GM12878 (cell line): ENCODE measurements around the gene ERO1B. TPM values are rescaled to one million over a fixed set of nuclear protein-coding genes. Genes with fewer than 3 reads are reported as not detected.
A peak's percentile ranks its signal among the peaks of the same experiment; 100 is the strongest.

Experiments used
- ATAC-seq: fragments of 200-7000 bp; cut with Tn5 transposase; 3 replicates; pipeline ENCODE4 v1.9.1; 2020; ENCODE audit warnings: mild to moderate bottlenecking, moderate library complexity
- BruUV-seq: library from RNA; stranded (reverse); fragments of 400-500 nt; replicated peaks from 2 replicates; lab custom pipeline; 2021; lab: Mats Ljungman, UMichigan
- CTCF ChIA-PET: fragments of 300-600 bp; sonication (Branson Sonifier 250); formaldehyde crosslinking; extraction: SDS; loops from one replicate; lab custom pipeline; 2021; ENCODE audit warnings: inconsistent platforms; lab: Yijun Ruan, JAX
- POLR2A ChIA-PET: fragments of 350-600 bp; formaldehyde crosslinking; extraction: SDS; loops from one replicate; lab custom pipeline; 2021; ENCODE audit warnings: inconsistent platforms; lab: Charles Lee
- RAD21 ChIA-PET: fragments of 300-600 bp; sonication (Branson Sonifier 250); formaldehyde crosslinking; loops from one replicate; lab custom pipeline; 2023; ENCODE audit warnings: antibody characterized with exemption; ENCODE audit not compliant: unreplicated experiment; lab: Charles Lee
- SMC1A ChIA-PET: fragments of 300-600 bp; sonication (Branson Sonifier 250); formaldehyde crosslinking; loops from one replicate; lab custom pipeline; 2023; ENCODE audit not compliant: unreplicated experiment, uncharacterized antibody; lab: Charles Lee
- DNase-seq: peaks from one replicate; pipeline ENCODE4 v3.0.0-alpha.2; 2011; ENCODE audit warnings: low read depth, low spot score
- FAIRE-seq: peaks from 3 replicates; lab custom pipeline; 2011; peaks lifted over from hg19 to GRCh38; lab: Jason Lieb, UNC
- H2AFZ ChIP-seq: 2 replicates; pipeline ENCODE4 v1.6.0; 2011; ENCODE audit warnings: low read depth, low read length, control low read depth; ENCODE audit not compliant: control insufficient read depth
- H3K27ac ChIP-seq: 2 replicates; pipeline ENCODE4 v1.5.1; 2011; ENCODE audit warnings: control low read depth; ENCODE audit not compliant: control insufficient read depth, insufficient read depth
- H3K27me3 ChIP-seq, 2 experiments: replicated peaks in 1 of 2; 2 replicates each; pipeline versions ENCODE4 v1.6.0 to v1.6.1; 2011; ENCODE audit warnings: low read length in 1 of 2; ENCODE audit not compliant: control insufficient read depth in 2 of 2, insufficient read depth in 2 of 2
- H3K36me3 ChIP-seq, 2 experiments: 2 replicates each; pipeline ENCODE4 v1.5.1; 2011; ENCODE audit warnings: low read length in 1 of 2; ENCODE audit not compliant: control insufficient read depth in 2 of 2, insufficient read depth in 2 of 2
- H3K4me1 ChIP-seq: 2 replicates; pipeline ENCODE4 v1.6.1; 2011; ENCODE audit warnings: mild to moderate bottlenecking, low read length, moderate library complexity, mixed read lengths; ENCODE audit not compliant: control insufficient read depth, insufficient read depth
- H3K4me2 ChIP-seq: 2 replicates; pipeline ENCODE4 v1.6.0; 2011; ENCODE audit warnings: control low read depth; ENCODE audit not compliant: control insufficient read depth, insufficient read depth
- H3K4me3 ChIP-seq: fragments of 200-600 bp; sonication (generic); 2 replicates; pipeline ENCODE4 v1.5.1; 2016
- H3K79me2 ChIP-seq: 2 replicates; pipeline ENCODE4 v1.6.0; 2011; ENCODE audit warnings: low read length; ENCODE audit not compliant: control insufficient read depth, insufficient read depth
- H3K9ac ChIP-seq: 2 replicates; pipeline ENCODE4 v1.8.0; 2011; ENCODE audit warnings: low read length, control low read depth, mixed read lengths; ENCODE audit not compliant: control insufficient read depth, insufficient read depth
- H3K9me3 ChIP-seq: replicated peaks from 3 replicates; pipeline ENCODE4 v1.5.1; 2011; ENCODE audit warnings: mild to moderate bottlenecking, low read length; ENCODE audit not compliant: control insufficient read depth, insufficient read depth
- H4K20me1 ChIP-seq: 2 replicates; pipeline ENCODE4 v1.6.0; 2011; ENCODE audit not compliant: control insufficient read depth, insufficient read depth
- BACH1 ChIP-seq: fragments of 450-650 bp; IDR thresholded peaks from 2 replicates; pipeline ENCODE4 v1.6.1; 2017; ENCODE audit warnings: mild to moderate bottlenecking, borderline replicate concordance
- BMI1 ChIP-seq: fragments of 450-650 bp; IDR thresholded peaks from 2 replicates; pipeline ENCODE4 v1.6.1; 2016; ENCODE audit warnings: mild to moderate bottlenecking, moderate library complexity, borderline replicate concordance
- CBX3 ChIP-seq: fragments of 200-600 bp; sonication (generic); IDR thresholded peaks from 2 replicates; pipeline ENCODE4 v1.6.1; 2016; ENCODE audit warnings: low read depth, borderline replicate concordance
- CBX5 ChIP-seq: sonication (generic); IDR thresholded peaks from 2 replicates; pipeline ENCODE4 v1.6.1; 2016; ENCODE audit warnings: low read depth, moderate library complexity, mild to moderate bottlenecking, inconsistent platforms
- DPF2 ChIP-seq: fragments of 450-650 bp; IDR thresholded peaks from 2 replicates; pipeline ENCODE4 v1.6.1; 2017; ENCODE audit warnings: mild to moderate bottlenecking
- FOS ChIP-seq: IDR thresholded peaks from 3 replicates; pipeline ENCODE4 v1.6.1; 2011; ENCODE audit warnings: borderline replicate concordance; ENCODE audit not compliant: insufficient read length; ENCODE audit errors: extremely low read depth
- JUNB ChIP-seq: IDR thresholded peaks from 2 replicates; pipeline ENCODE4 v1.6.1; 2016; ENCODE audit warnings: antibody characterized with exemption, mild to moderate bottlenecking
- KLF5 ChIP-seq: fragments of 450-650 bp; IDR thresholded peaks from 2 replicates; pipeline ENCODE4 v1.6.1; 2014; ENCODE audit warnings: mild to moderate bottlenecking; ENCODE audit not compliant: partially characterized antibody
- RFX5 ChIP-seq: IDR thresholded peaks from 2 replicates; pipeline ENCODE4 v1.6.1; 2011; ENCODE audit warnings: low read depth, low read length, improper control_type of control experiment
- SREBF2 ChIP-seq: IDR thresholded peaks from 2 replicates; pipeline ENCODE4 v1.6.1; 2012; ENCODE audit warnings: mild to moderate bottlenecking, low read length
- TAF1 ChIP-seq: IDR thresholded peaks from 2 replicates; pipeline ENCODE4 v1.6.1; 2011; ENCODE audit warnings: mild to moderate bottlenecking, low read depth, low read length, borderline replicate concordance
- TCF3 ChIP-seq: IDR thresholded peaks from 2 replicates; pipeline ENCODE4 v1.6.1; 2012; ENCODE audit warnings: low read depth, mild to moderate bottlenecking, low read length, borderline replicate concordance; ENCODE audit not compliant: insufficient read depth
- WGBS: methylation state at CpG from one replicate; pipeline ENCODE4 v1.1.6; 2016; ENCODE audit warnings: low lambda C conversion rate; ENCODE audit not compliant: insufficient replicate concordance, insufficient coverage; ENCODE audit errors: missing lambda C conversion rate; 5-methylcytosine and 5-hydroxymethylcytosine counted together
- in situ Hi-C: fragments of 300-500 bp; cut with MboI; formaldehyde crosslinking; loops from 9 replicates; pipeline ENCODE4 v1.14.3; 2018; ENCODE audit warnings: mixed read lengths
- intact Hi-C: fragments of 100-400 bp; cut with micrococcal nuclease; formaldehyde crosslinking; loops from one replicate; pipeline ENCODE4 v1.14.2; 2022; ENCODE audit not compliant: unreplicated experiment
- polyA plus RNA-seq, 11 experiments: library from polyadenylated mRNA; depleted of rRNA in 4 of 11; unstranded in 6 of 11; stranded (reverse) in 5 of 11; fragments of >200 nt; fragmentation: Nextera tagmentation in 4 of 11; fragmentation: Illumina TruSeq in 1 of 11; extraction: Ambion mirVana in 4 of 11; extraction: Trizol in 1 of 11; gene quantifications; 1 replicate in 1 of 11; 2 replicates in 10 of 11; pipeline versions ENCODE4 v1.2.1 to v1.2.3, GENCODE V29; 2011 to 2016; ENCODE audit warnings: inconsistent platforms in 2 of 11, missing spikeins in 2 of 11, low read depth in 1 of 11
- total RNA-seq, 4 experiments: library from RNA; depleted of rRNA in 3 of 4; stranded (reverse); fragments of >200 nt in 3 of 4; fragmentation: Illumina TruSeq in 1 of 4; extraction: Trizol in 1 of 4; gene quantifications; 2 replicates each; pipeline versions ENCODE4 v1.2.1 to v1.2.3, GENCODE V29; 2013 to 2021
- TF ChIP-seq, protein P1 (sequence below): IDR thresholded peaks from 2 replicates; pipeline ENCODE4 v1.6.1; 2011; ENCODE audit warnings: low read depth, mild to moderate bottlenecking, low read length, moderate library complexity, borderline replicate concordance; ENCODE audit errors: extremely low read depth
- TF ChIP-seq, protein P2 (sequence below): fragments of 450-650 bp; IDR thresholded peaks from 2 replicates; pipeline ENCODE4 v1.6.1; 2017; ENCODE audit warnings: mild to moderate bottlenecking, moderate library complexity
- TF ChIP-seq, protein P3 (sequence below): fragments of 450-650 bp; IDR thresholded peaks from 2 replicates; pipeline ENCODE4 v1.6.1; 2016; ENCODE audit warnings: mild to moderate bottlenecking

ERO1B gene
- total and polyA plus RNA-seq, 10 of the 15 experiments (the other 5 are each of a cell fraction or from before 2014, with no cell fraction given): 9.0 to 30.9 (median 23.0) TPM

DNA sequence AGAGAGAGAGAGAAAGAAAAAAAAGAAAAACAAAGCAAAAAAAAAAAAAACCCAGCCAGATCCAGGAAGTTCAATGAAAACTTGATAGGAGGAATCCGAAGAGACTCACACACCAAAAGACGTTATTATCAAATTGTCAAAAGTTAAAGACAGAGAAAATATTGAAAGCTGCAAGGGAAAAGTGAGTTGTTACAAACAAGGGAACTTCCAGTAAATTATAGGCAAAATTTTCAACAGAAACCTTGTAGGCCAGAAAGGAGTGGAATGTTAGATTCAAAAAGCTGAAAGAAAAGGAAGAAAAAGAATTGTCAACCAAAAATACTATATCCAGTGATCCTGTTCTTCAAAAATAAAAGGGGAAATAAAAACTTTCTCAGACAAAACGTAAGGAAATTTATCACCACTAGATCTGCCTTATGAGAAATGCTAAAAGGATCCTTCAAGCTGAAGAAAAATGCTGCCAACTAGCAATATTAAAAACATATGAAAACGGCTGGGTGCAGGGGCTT, 23.6 kb downstream of the ERO1B start:
- no peak for FAIRE-seq
- POLR2A ChIA-PET: interaction anchor here (0.6 to 1.2 kb wide), 2 partner anchors 9 to 132 kb away, joined by 3 read pairs; no protein-coding TSS in a partner anchor

DNA sequence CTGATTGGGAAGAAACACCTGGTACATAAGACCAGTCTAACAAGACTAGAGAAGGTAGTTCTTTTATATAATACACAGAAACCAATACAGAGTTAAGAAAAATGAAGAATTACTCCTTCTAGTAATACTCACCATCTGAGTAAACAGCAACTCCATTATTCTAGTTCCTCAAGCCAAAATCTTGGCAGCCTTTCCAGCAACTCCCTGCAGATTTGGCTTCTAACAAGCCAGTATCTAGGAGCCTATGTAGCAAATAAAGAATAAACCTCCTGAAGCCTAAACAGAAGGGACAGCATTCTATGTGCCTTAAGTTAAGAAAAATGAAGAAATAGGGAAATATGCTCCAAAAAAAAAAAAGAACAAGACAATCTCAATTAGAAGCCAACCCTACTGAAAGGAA, 24.5 kb downstream of the ERO1B start:
- no peaks in the 10 kb centered on the region for H4K20me1 ChIP-seq
- H2AFZ ChIP-seq: no peak overlapping the region
- ChIA-PET SMC1A (no interaction called here), CTCF (no interaction called here), POLR2A (no interaction called here), RAD21 (no interaction called here)
- H3K27me3 ChIP-seq: no peaks in the 10 kb centered on the region
- FAIRE-seq (no peak), DNase-seq (no peak), ATAC-seq (no peak)
- BruUV-seq: no TSS peak
- in situ Hi-C loops (no loop called here), intact Hi-C loops (no loop called here)
- H3K4me2 ChIP-seq: no peak overlapping the region
- H3K9ac ChIP-seq: no peak overlapping the region
- H3K27ac ChIP-seq: no peak overlapping the region
- peaks cover 5% of the 10 kb centered on the region for H3K79me2 ChIP-seq
- no peaks in the 10 kb centered on the region for H3K4me1 ChIP-seq
- H3K9me3 ChIP-seq: peaks cover 19% of the 10 kb centered on the region
- H3K4me3 ChIP-seq: no peak overlapping the region
- H3K36me3 ChIP-seq: peaks cover 4 to 7% of the 10 kb centered on the region in 2 experiments; a peak in 2 of 4 replicates
- TF ChIP-seq, protein P1, sequence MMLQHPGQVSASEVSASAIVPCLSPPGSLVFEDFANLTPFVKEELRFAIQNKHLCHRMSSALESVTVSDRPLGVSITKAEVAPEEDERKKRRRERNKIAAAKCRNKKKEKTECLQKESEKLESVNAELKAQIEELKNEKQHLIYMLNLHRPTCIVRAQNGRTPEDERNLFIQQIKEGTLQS: no peak
- TF ChIP-seq TCF3 (no peak), RFX5 (no peak), JUNB (no peak), TAF1 (no peak), CBX3 (no peak), DPF2 (no peak), BACH1 (no peak), KLF5 (no peak)
- TF ChIP-seq, protein P2, sequence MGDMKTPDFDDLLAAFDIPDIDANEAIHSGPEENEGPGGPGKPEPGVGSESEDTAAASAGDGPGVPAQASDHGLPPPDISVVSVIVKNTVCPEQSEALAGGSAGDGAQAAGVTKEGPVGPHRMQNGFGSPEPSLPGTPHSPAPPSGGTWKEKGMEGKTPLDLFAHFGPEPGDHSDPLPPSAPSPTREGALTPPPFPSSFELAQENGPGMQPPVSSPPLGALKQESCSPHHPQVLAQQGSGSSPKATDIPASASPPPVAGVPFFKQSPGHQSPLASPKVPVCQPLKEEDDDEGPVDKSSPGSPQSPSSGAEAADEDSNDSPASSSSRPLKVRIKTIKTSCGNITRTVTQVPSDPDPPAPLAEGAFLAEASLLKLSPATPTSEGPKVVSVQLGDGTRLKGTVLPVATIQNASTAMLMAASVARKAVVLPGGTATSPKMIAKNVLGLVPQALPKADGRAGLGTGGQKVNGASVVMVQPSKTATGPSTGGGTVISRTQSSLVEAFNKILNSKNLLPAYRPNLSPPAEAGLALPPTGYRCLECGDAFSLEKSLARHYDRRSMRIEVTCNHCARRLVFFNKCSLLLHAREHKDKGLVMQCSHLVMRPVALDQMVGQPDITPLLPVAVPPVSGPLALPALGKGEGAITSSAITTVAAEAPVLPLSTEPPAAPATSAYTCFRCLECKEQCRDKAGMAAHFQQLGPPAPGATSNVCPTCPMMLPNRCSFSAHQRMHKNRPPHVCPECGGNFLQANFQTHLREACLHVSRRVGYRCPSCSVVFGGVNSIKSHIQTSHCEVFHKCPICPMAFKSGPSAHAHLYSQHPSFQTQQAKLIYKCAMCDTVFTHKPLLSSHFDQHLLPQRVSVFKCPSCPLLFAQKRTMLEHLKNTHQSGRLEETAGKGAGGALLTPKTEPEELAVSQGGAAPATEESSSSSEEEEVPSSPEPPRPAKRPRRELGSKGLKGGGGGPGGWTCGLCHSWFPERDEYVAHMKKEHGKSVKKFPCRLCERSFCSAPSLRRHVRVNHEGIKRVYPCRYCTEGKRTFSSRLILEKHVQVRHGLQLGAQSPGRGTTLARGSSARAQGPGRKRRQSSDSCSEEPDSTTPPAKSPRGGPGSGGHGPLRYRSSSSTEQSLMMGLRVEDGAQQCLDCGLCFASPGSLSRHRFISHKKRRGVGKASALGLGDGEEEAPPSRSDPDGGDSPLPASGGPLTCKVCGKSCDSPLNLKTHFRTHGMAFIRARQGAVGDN: no peak

More for the DNA sequence above, 23.6 kb downstream of the ERO1B start:
- no peak for DNase-seq
- Histone ChIP-seq H3K4me1 (no peaks in the 10 kb centered on the region), H3K9ac (no peak overlapping the region), H3K4me3 (no peak overlapping the region), H4K20me1 (no peaks in the 10 kb centered on the region), H3K79me2 (peaks cover 5% of the 10 kb centered on the region), H3K27ac (no peak overlapping the region), H3K36me3 (peaks cover 4 to 10% of the 10 kb centered on the region in 2 experiments; a peak in 3 of 4 replicates), H3K9me3 (peaks cover 25% of the 10 kb centered on the region), H2AFZ (no peak overlapping the region), H3K27me3 (no peaks in the 10 kb centered on the region), H3K4me2 (no peak overlapping the region)
- WGBS: 85% methylated on average over 4 of the region's 4 CpGs
- no peak for TF ChIP-seq FOS
- TF ChIP-seq CBX5: peak; percentile 64; the same call in 1 of the 2 replicates
- TF ChIP-seq, protein P3, sequence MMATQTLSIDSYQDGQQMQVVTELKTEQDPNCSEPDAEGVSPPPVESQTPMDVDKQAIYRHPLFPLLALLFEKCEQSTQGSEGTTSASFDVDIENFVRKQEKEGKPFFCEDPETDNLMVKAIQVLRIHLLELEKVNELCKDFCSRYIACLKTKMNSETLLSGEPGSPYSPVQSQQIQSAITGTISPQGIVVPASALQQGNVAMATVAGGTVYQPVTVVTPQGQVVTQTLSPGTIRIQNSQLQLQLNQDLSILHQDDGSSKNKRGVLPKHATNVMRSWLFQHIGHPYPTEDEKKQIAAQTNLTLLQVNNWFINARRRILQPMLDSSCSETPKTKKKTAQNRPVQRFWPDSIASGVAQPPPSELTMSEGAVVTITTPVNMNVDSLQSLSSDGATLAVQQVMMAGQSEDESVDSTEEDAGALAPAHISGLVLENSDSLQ: no peak
- no peak for TF ChIP-seq SREBF2
- TF ChIP-seq BMI1: no peak
- ChIA-PET RAD21 (interaction anchor here (1.1 kb wide), 1 partner anchor 19 kb away, joined by 3 read pairs; no protein-coding TSS in a partner anchor), SMC1A (no interaction called here), CTCF (no interaction called here)
- in situ Hi-C loops (no loop called here), intact Hi-C loops (no loop called here)
- BruUV-seq: no TSS peak
- no peak for ATAC-seq
